Left lung (tissue), 10 donors: Measurements from ENCODE around the gene TESK1. TPM values are rescaled to one million over a fixed set of nuclear protein-coding genes. Genes with fewer than 3 reads are reported as not detected.
"Not testable (repeated sequence)": the region's sequence is repeated elsewhere in the genome, so short reads cannot be mapped to it uniquely, and the experiment has no call there.

ENCODE experiments used
- ATAC-seq: fragments of 200-7000 bp; cut with Tn5 transposase; one replicate; pipeline ENCODE4 v1.9.1; 2020; ENCODE audit warnings: moderate library complexity
- DNase-seq, 4 donors: peaks; one replicate each; pipeline ENCODE4 v3.0.0-alpha.2; 2013 to 2020
- H3K27ac ChIP-seq, 2 donors: fragments of 200-600 bp; sonication (generic) in 1 of 2; one replicate each; pipeline versions ENCODE4 v1.5.0 to v1.8.0; 2020 to 2021
- H3K27me3 ChIP-seq, 2 donors: fragments of 200-600 bp; sonication (generic) in 1 of 2; one replicate each; pipeline versions ENCODE4 v1.5.0 to v1.8.0; 2020 to 2021
- H3K36me3 ChIP-seq, 2 donors: fragments of 200-600 bp; sonication (generic) in 1 of 2; one replicate each; pipeline versions ENCODE4 v1.5.0 to v1.8.0; 2020 to 2021
- H3K4me1 ChIP-seq, 2 donors: fragments of 200-600 bp; one replicate each; pipeline ENCODE4 v1.8.0; 2021
- H3K4me3 ChIP-seq, 2 donors: fragments of 200-600 bp; sonication (generic) in 1 of 2; one replicate each; pipeline versions ENCODE4 v1.5.0 to v1.8.0; 2020 to 2021; ENCODE audit warnings: mild to moderate bottlenecking in 1 of 2
- H3K9me3 ChIP-seq, 2 donors: fragments of 200-600 bp; sonication (generic) in 1 of 2; one replicate each; pipeline versions ENCODE4 v1.5.0 to v1.8.0; 2020 to 2021
- intact Hi-C, 2 donors: fragments of 100-400 bp; cut with DNase I; formaldehyde crosslinking; loops; one replicate each; pipeline versions ENCODE4 v1.11.2 to v1.14.2; 2022
- polyA plus RNA-seq, 6 donors: library from polyadenylated mRNA; unstranded; fragments of 120-200 nt; gene quantifications; one replicate each; pipeline ENCODE4 v1.2.1, GENCODE V29; 2013; ENCODE audit not compliant: insufficient read length in 6 of 6
- total RNA-seq, 2 donors: library from RNA; stranded (reverse); fragmentation: NEBNext Ultra II Directional; extraction: Animal tissue kit (Norgen Biotek cat#: 25700); gene quantifications; one replicate each; pipeline ENCODE4 v1.2.1, GENCODE V29; 2021
- TF ChIP-seq, protein P1 (sequence below), 2 donors: fragments of 200-600 bp; sonication (generic) in 1 of 2; IDR thresholded peaks; one replicate each; pipeline versions ENCODE4 v1.5.0 to v1.8.0; 2021; ENCODE audit warnings: antibody characterized with exemption in 2 of 2
- donor health status: DM: no; HTN: yes; CAD: no.
- donor health status: DM: no; HTN: no; CAD: no.

The TESK1 gene
- total and polyA plus RNA-seq, 8 donors = 30.8 to 44.6 (median 42.0) TPM

DNA sequence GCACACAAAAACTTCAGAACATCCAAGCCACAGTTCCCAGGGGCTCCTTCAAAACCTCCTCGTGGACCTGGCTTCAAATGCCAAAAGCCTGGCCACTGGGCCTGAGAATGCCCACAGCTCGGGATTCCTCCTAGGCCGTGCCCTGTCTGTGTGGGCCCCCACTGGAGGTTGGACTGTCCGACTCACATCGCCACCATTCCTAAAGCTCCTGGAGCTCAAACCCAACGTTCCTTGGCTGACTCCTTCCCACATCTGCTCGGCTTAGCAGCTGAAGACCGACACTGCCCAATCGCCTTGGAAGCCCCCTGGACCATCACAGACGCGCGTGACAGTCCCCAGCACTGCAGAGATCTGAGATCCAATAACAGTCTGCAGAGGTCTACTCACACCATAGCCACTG, 38.0 kb downstream of the TESK1 start:
- ATAC-seq (no peak), DNase-seq (no peak)
- TF ChIP-seq, protein P1, sequence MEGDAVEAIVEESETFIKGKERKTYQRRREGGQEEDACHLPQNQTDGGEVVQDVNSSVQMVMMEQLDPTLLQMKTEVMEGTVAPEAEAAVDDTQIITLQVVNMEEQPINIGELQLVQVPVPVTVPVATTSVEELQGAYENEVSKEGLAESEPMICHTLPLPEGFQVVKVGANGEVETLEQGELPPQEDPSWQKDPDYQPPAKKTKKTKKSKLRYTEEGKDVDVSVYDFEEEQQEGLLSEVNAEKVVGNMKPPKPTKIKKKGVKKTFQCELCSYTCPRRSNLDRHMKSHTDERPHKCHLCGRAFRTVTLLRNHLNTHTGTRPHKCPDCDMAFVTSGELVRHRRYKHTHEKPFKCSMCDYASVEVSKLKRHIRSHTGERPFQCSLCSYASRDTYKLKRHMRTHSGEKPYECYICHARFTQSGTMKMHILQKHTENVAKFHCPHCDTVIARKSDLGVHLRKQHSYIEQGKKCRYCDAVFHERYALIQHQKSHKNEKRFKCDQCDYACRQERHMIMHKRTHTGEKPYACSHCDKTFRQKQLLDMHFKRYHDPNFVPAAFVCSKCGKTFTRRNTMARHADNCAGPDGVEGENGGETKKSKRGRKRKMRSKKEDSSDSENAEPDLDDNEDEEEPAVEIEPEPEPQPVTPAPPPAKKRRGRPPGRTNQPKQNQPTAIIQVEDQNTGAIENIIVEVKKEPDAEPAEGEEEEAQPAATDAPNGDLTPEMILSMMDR (IDR thresholded peaks at IDR 0.05) = no peak
- Histone ChIP-seq H3K4me1 (peaks cover 0 to 53% of the 10 kb centered on the region in 2 donors), H3K4me3 (no peak overlapping the region), H3K27ac (no peak overlapping the region), H3K27me3 (no peaks in the 10 kb centered on the region), H3K9me3 (no peaks in the 10 kb centered on the region), H3K36me3 (no peaks in the 10 kb centered on the region)
- intact Hi-C loops = no loop called here

- H3K9me3 ChIP-seq, intact Hi-C loops, H3K36me3 ChIP-seq, H3K27me3 ChIP-seq, ATAC-seq, DNase-seq: not testable (repeated sequence)
- Histone ChIP-seq H3K4me1 (peaks cover 4 to 70% of the 10 kb centered on the region in 2 donors), H3K4me3 (peak overlapping the region; percentile 48 to 56), H3K27ac (peak overlapping the region; percentile 89 to 91)
Measured at GRCh38 chr9:35645736-35646135, 40.7 kb downstream of the TESK1 start.

- peak in 2 of 4 donors; percentile 72 to 73 for DNase-seq
- Histone ChIP-seq H3K36me3 (no peaks in the 10 kb centered on the region), H3K4me3 (peak overlapping the region; percentile 48 to 56), H3K4me1 (peaks cover 4 to 70% of the 10 kb centered on the region in 2 donors), H3K27me3 (no peaks in the 10 kb centered on the region), H3K9me3 (no peaks in the 10 kb centered on the region), H3K27ac (peak overlapping the region; percentile 89 to 91)
- TF ChIP-seq, protein P1 (IDR thresholded peaks at IDR 0.05) = no peak
- intact Hi-C loops = no loop called here
- ATAC-seq = peak; percentile 62
Measured at GRCh38 chr9:35646153-35646532, 41.1 kb downstream of the TESK1 start.

DNA sequence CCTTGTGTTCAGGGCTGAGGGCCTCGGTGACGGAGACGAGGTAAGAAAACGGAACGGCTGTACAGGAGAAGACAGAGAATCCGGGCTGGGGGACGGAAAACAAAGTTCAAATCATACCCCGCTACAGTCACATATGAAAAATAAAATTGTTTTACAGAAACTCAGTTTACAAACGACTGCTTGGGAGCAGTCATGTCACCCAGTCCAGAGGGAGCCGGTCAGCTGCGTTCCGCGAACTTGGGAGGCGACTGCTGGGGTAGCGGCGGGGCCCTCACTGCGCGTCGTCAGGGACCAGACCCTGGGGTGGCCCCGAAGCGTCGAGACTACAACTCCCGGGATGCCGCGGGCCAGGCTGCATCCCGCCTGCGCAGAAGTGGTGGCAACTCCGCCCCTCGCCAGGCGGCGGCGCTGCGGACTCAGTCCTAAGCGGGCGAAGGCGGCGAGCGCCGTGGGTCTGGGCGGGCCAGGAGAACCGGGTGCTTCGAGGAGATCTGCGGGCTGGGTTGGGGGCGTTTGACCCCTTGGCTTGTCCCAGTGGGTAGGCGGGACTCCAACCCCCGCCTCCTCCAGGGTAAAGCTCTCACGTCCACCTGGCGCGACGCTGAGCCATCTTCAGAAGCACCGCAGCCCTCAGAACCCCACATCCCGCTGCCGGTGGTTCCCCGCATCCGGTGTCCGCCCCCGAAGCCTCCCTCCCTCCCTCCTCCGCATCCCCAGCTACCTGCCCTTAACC, 41.6 kb downstream of the TESK1 start:
- ATAC-seq (peak; percentile 98), DNase-seq (peak; percentile 94 to 100 (median 96))
- H3K4me1 ChIP-seq = peaks cover 4 to 66% of the 10 kb centered on the region in 2 donors
- TF ChIP-seq, protein P1 (IDR thresholded peaks at IDR 0.05) = peak; percentile 86 to 99
- H3K9me3 ChIP-seq = no peaks in the 10 kb centered on the region
- intact Hi-C loops = no loop called here
- no peaks in the 10 kb centered on the region for H3K27me3 ChIP-seq
- peak overlapping the region; percentile 89 to 91 for H3K27ac ChIP-seq
- H3K36me3 ChIP-seq = no peaks in the 10 kb centered on the region
- peak overlapping the region; percentile 48 to 56 for H3K4me3 ChIP-seq

DNA sequence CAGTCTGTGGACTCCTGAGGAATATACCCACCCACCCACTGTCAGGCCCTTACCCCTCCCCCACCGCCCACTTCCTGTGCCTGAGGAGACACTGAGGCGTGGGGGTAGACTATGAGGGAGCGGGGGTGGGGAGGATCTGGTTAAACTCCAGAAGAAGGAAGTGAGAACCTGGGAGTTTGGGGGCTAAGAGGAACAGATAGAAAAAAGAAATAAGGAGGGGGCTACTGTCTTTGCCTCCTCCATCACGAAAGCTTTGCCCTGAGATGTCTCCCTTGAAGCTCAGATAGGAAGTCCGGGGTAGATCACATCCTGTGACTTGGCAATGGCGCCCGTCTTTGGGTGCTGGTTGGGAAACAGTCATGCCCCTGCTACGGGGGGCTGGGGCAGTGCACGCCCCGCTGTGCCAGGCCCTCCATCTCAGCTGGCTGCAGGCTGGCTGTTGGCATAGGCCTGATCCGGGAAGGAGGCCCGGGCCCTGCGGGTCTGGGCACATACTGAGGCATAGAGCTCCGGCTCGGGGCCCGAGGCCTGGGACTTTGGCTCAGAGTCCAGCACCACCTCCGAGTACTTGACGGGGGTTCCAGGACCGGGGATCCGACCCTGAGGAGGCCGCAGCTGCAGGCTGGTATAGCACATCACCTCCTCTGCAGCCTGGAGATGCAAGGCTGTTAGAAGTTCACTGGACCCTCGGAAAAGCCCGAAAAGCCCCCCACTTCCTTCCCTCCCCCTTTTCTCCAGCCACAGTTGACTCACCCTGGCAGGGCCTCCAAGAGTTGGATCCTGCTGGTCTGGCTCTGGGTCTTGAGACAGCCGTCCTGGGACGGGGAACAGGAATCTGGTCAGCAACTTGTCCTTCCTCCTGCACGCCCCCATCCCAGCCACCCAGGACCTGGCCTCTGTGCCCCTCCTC, 44.6 kb downstream of the TESK1 start:
- DNase-seq (no peak), ATAC-seq (no peak)
- H3K9me3 ChIP-seq = no peaks in the 10 kb centered on the region
- no peaks in the 10 kb centered on the region for H3K36me3 ChIP-seq
- peak overlapping the region; percentile 7 to 55 for H3K27ac ChIP-seq
- intact Hi-C loops = no loop called here
- TF ChIP-seq, protein P1 (IDR thresholded peaks at IDR 0.05) = no peak
- H3K4me3 ChIP-seq = peak overlapping the region in 1 of 2 donors; percentile 27
- H3K4me1 ChIP-seq = peaks cover 4 to 63% of the 10 kb centered on the region in 2 donors
- H3K27me3 ChIP-seq = no peaks in the 10 kb centered on the region
